Smooth muscle cell (in vitro differentiated cells): ENCODE measurements around the gene APOL6. TPM values are rescaled to one million over a fixed set of nuclear protein-coding genes. Genes with fewer than 3 reads are reported as not detected.
"Not testable (repeated sequence)": the region's sequence is repeated elsewhere in the genome, so short reads cannot be mapped to it uniquely, and the experiment has no call there.

Experiments
- DNase-seq: peaks from one replicate; lab custom pipeline; 2025; ENCODE audit not compliant: unreplicated experiment; lab: John Stamatoyannopoulos, UW
- H2AFZ ChIP-seq: fragments of 200-600 bp; sonication (generic); 2 replicates; pipeline ENCODE4 v1.6.0; 2016; ENCODE audit warnings: antibody characterized with exemption, low read depth, mild to moderate bottlenecking
- H3F3A ChIP-seq: fragments of 200-600 bp; sonication (generic); 2 replicates; pipeline ENCODE4 v1.6.0; 2017; ENCODE audit warnings: antibody characterized with exemption, low read depth
- H3K27ac ChIP-seq: fragments of 200-600 bp; sonication (generic); 2 replicates; pipeline ENCODE4 v1.5.1; 2016; ENCODE audit warnings: low read depth, mild to moderate bottlenecking
- H3K27me3 ChIP-seq: fragments of 200-600 bp; sonication (generic); 2 replicates; pipeline ENCODE4 v1.6.1; 2016; ENCODE audit warnings: low read depth, mild to moderate bottlenecking
- H3K36me3 ChIP-seq: fragments of 200-600 bp; sonication (generic); 2 replicates; pipeline ENCODE4 v1.5.1; 2016; ENCODE audit warnings: low read depth
- H3K4me1 ChIP-seq: fragments of 200-600 bp; sonication (generic); 2 replicates; pipeline ENCODE4 v1.5.1; 2016; ENCODE audit warnings: low read depth
- H3K4me2 ChIP-seq: fragments of 200-600 bp; sonication (generic); 2 replicates; pipeline ENCODE4 v1.6.0; 2016; ENCODE audit warnings: mild to moderate bottlenecking
- H3K4me3 ChIP-seq: fragments of 200-600 bp; sonication (generic); 2 replicates; pipeline ENCODE4 v1.5.1; 2016; ENCODE audit warnings: mild to moderate bottlenecking
- H3K79me2 ChIP-seq: fragments of 200-600 bp; sonication (generic); 2 replicates; pipeline ENCODE4 v1.6.0; 2016; ENCODE audit warnings: low read depth, mild to moderate bottlenecking
- H3K9ac ChIP-seq: fragments of 200-600 bp; sonication (generic); 2 replicates; pipeline ENCODE4 v1.6.0; 2016; ENCODE audit warnings: low read depth
- H3K9me3 ChIP-seq: fragments of 200-600 bp; sonication (generic); replicated peaks from 2 replicates; pipeline ENCODE4 v1.5.1; 2016; ENCODE audit warnings: low read depth
- H4K20me1 ChIP-seq: fragments of 200-600 bp; sonication (generic); 2 replicates; pipeline ENCODE4 v1.6.0; 2016; ENCODE audit warnings: low read depth
- CTCF ChIP-seq: fragments of 200-600 bp; sonication (generic); IDR thresholded peaks from 2 replicates; pipeline ENCODE4 v1.5.1; 2017; ENCODE audit warnings: borderline replicate concordance, mild to moderate bottlenecking, antibody characterized with exemption; ENCODE audit not compliant: insufficient read depth, poor library complexity, severe bottlenecking
- WGBS: methylation state at CpG from one replicate; pipeline ENCODE4 v1.1.7; 2016; ENCODE audit warnings: low lambda C conversion rate; 5-methylcytosine and 5-hydroxymethylcytosine counted together
- polyA plus RNA-seq: library from polyadenylated mRNA; unstranded; fragments of >200 nt; fragmentation: Nextera tagmentation; extraction: Ambion mirVana; gene quantifications from 2 replicates; pipeline ENCODE4 v1.2.1, GENCODE V29; 2016
- total RNA-seq: library from RNA; depleted of rRNA; stranded (reverse); fragments of >200 nt; gene quantifications from 2 replicates; pipeline ENCODE4 v1.2.3, GENCODE V29; 2014

Gene APOL6
- total and polyA plus RNA-seq, 2 experiments from 2014 or later = 0.23 to 0.76 TPM

DNA sequence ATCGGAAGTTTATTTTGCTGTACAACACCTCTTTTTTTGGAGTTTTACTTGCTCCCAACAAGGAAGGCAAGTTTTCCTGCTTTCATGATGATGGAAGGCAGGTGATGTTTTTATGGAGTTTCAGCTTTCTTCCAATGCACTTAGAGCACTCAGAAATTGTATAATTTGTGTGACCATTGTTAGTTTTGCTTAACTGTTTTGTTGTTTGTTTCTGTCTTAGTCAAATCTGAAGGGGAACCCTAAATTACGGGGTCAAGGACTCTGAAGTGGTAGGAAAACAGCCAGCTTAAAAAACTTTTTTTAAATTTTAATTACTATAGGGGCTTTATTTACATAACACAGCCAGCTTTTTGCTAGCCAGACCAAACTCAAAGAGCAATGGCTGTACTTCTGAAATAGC is 14.7 kb downstream of the APOL6 start:
- Histone ChIP-seq H3K9ac (no peak overlapping the region), H2AFZ (no peak overlapping the region), H3K9me3 (peaks cover 4% of the 10 kb centered on the region), H3K36me3 (no peaks in the 10 kb centered on the region), H4K20me1 (no peaks in the 10 kb centered on the region), H3F3A (no peaks in the 10 kb centered on the region), H3K4me1 (no peaks in the 10 kb centered on the region), H3K4me3 (no peak overlapping the region), H3K4me2 (no peak overlapping the region), H3K27ac (no peak overlapping the region), H3K27me3 (no peaks in the 10 kb centered on the region), H3K79me2 (no peaks in the 10 kb centered on the region)
- DNase-seq = no peak
- no peak for TF ChIP-seq CTCF
- WGBS = 79% methylated on average over 2 of the region's 2 CpGs

GRCh38 chr22:35663371-35663770 is 15.1 kb downstream of the APOL6 start:
- Histone ChIP-seq H3K4me2 (no peak overlapping the region), H2AFZ (no peak overlapping the region), H3K4me3 (no peak overlapping the region), H3F3A (no peaks in the 10 kb centered on the region), H4K20me1 (no peaks in the 10 kb centered on the region), H3K27ac (no peak overlapping the region), H3K27me3 (no peaks in the 10 kb centered on the region), H3K9me3 (peaks cover 4% of the 10 kb centered on the region), H3K4me1 (no peaks in the 10 kb centered on the region), H3K9ac (no peak overlapping the region), H3K79me2 (no peaks in the 10 kb centered on the region), H3K36me3 (no peaks in the 10 kb centered on the region)
- no peak for TF ChIP-seq CTCF
- WGBS = 66% methylated on average over 3 of the region's 3 CpGs
- DNase-seq = no peak

- TF ChIP-seq CTCF = no peak
- WGBS = 91% methylated on average over 5 of the region's 5 CpGs
- no peaks in the 10 kb centered on the region for H4K20me1 ChIP-seq
Measured at GRCh38 chr22:35664955-35665587, 16.8 kb downstream of the APOL6 start.

GRCh38 chr22:35666699-35667098 is 18.5 kb downstream of the APOL6 start:
- not testable (repeated sequence) for H3K27me3 ChIP-seq, H3K4me2 ChIP-seq, DNase-seq, H3K79me2 ChIP-seq, H3K9me3 ChIP-seq, H3K4me1 ChIP-seq, H3K9ac ChIP-seq, H3K27ac ChIP-seq, H4K20me1 ChIP-seq, H3K36me3 ChIP-seq, H3F3A ChIP-seq, H3K4me3 ChIP-seq, H2AFZ ChIP-seq
- 86% methylated on average over 1 of the region's 1 CpG for whole genome bisulfite sequencing

More at GRCh38 chr22:35664955-35665587, 16.8 kb downstream of the APOL6 start:
- DNase-seq = no peak
- H3K36me3 ChIP-seq = no peaks in the 10 kb centered on the region
- H3K9ac ChIP-seq = no peak overlapping the region
- no peaks in the 10 kb centered on the region for H3K27me3 ChIP-seq
- no peak overlapping the region for H3K27ac ChIP-seq
- H3K4me2 ChIP-seq = no peak overlapping the region
- no peaks in the 10 kb centered on the region for H3F3A ChIP-seq
- H2AFZ ChIP-seq = no peak overlapping the region
- H3K4me1 ChIP-seq = no peaks in the 10 kb centered on the region
- no peak overlapping the region for H3K4me3 ChIP-seq
- H3K9me3 ChIP-seq = peaks cover 4% of the 10 kb centered on the region
- no peaks in the 10 kb centered on the region for H3K79me2 ChIP-seq
